IMR-90 (cell line): Measurements from ENCODE around the gene DMXL2. TPM values are rescaled to one million over a fixed set of nuclear protein-coding genes. Genes with fewer than 3 reads are reported as not detected.
"Not testable (repeated sequence)": the region's sequence is repeated elsewhere in the genome, so short reads cannot be mapped to it uniquely, and the experiment has no call there.

ENCODE experiments used
- ATAC-seq: fragments of 200-7000 bp; cut with Tn5 transposase; 2 replicates; pipeline ENCODE4 v1.9.1; 2020; ENCODE audit warnings: low read depth, mild to moderate bottlenecking, moderate library complexity
- BruUV-seq: library from RNA; stranded (reverse); fragments of 400-500 nt; replicated peaks from 2 replicates; lab custom pipeline; 2021; lab: Mats Ljungman, UMichigan
- CTCF ChIA-PET: fragments of 300-600 bp; formaldehyde crosslinking; extraction: SDS; loops from one replicate; lab custom pipeline; 2021; ENCODE audit warnings: antibody characterized with exemption; lab: Yijun Ruan, JAX
- POLR2A ChIA-PET: fragments of 300-600 bp; sonication (Branson Sonifier 250); formaldehyde crosslinking; loops from one replicate; lab custom pipeline; 2022; ENCODE audit warnings: antibody characterized with exemption; ENCODE audit not compliant: unreplicated experiment; lab: Charles Lee
- DNase-seq: peaks from one replicate; pipeline ENCODE4 v3.0.0; 2013
- H2AFZ ChIP-seq: replicated peaks from 2 replicates; pipeline ENCODE3; 2013; ENCODE audit warnings: low read length, mild to moderate bottlenecking; ENCODE audit not compliant: poor library complexity
- H2AK5ac ChIP-seq: 2 replicates; pipeline ENCODE4 v1.6.1; 2013; ENCODE audit warnings: low read depth, low read length, inconsistent platforms
- H2AK9ac ChIP-seq: replicated peaks from 2 replicates; pipeline ENCODE3; 2013; ENCODE audit warnings: mild to moderate bottlenecking, low read depth, low read length, moderate library complexity; ENCODE audit not compliant: poor library complexity
- H2BK120ac ChIP-seq: 2 replicates; pipeline ENCODE4 v1.6.1; 2013; ENCODE audit warnings: low read depth, low read length, inconsistent platforms
- H2BK15ac ChIP-seq: 3 replicates; pipeline ENCODE4 v1.6.1; 2013; ENCODE audit warnings: low read depth, low read length, inconsistent platforms
- H2BK20ac ChIP-seq: 2 replicates; pipeline ENCODE4 v1.6.1; 2013; ENCODE audit warnings: low read depth, mild to moderate bottlenecking, inconsistent platforms, low read length, moderate library complexity
- H2BK5ac ChIP-seq: 2 replicates; pipeline ENCODE4 v1.6.1; 2013; ENCODE audit warnings: mild to moderate bottlenecking, low read depth, low read length, inconsistent platforms; ENCODE audit not compliant: poor library complexity, severe bottlenecking
- H3K14ac ChIP-seq: replicated peaks from 2 replicates; pipeline ENCODE4 v1.6.1; 2013; ENCODE audit warnings: low read depth, low read length, inconsistent platforms
- H3K18ac ChIP-seq: 2 replicates; pipeline ENCODE4 v1.6.1; 2013; ENCODE audit warnings: low read depth, low read length, control low read depth
- H3K23ac ChIP-seq: 2 replicates; pipeline ENCODE4 v1.6.1; 2013; ENCODE audit warnings: low read depth, low read length, inconsistent platforms
- H3K27ac ChIP-seq: 2 replicates; pipeline ENCODE4 v1.5.1; 2013; ENCODE audit warnings: mild to moderate bottlenecking, control low read depth, low read length; ENCODE audit not compliant: insufficient read depth
- H3K27me3 ChIP-seq: 2 replicates; pipeline ENCODE4 v1.6.1; 2013; ENCODE audit warnings: low read length; ENCODE audit not compliant: control insufficient read depth, insufficient read depth
- H3K36me3 ChIP-seq: 2 replicates; pipeline ENCODE4 v1.6.1; 2013; ENCODE audit warnings: low read length, mixed read lengths; ENCODE audit not compliant: control insufficient read depth, insufficient read depth
- H3K4ac ChIP-seq: 2 replicates; pipeline ENCODE4 v1.6.1; 2013; ENCODE audit warnings: low read depth, low read length, inconsistent platforms
- H3K4me1 ChIP-seq: 2 replicates; pipeline ENCODE4 v1.6.1; 2013; ENCODE audit warnings: low read length, mixed read lengths; ENCODE audit not compliant: control insufficient read depth, insufficient read depth
- H3K4me2 ChIP-seq: 2 replicates; pipeline ENCODE4 v1.6.1; 2013; ENCODE audit warnings: low read depth, mild to moderate bottlenecking, control low read depth, low read length, moderate library complexity
- H3K4me3 ChIP-seq: 2 replicates; pipeline ENCODE4 v1.5.1; 2013; ENCODE audit warnings: low read depth, mild to moderate bottlenecking, control low read depth, low read length, moderate library complexity; ENCODE audit not compliant: insufficient read depth
- H3K56ac ChIP-seq: 2 replicates; pipeline ENCODE4 v1.6.1; 2013; ENCODE audit warnings: low read length, inconsistent platforms; ENCODE audit not compliant: insufficient read depth; ENCODE audit errors: extremely low read depth
- H3K79me1 ChIP-seq, 2 experiments: 2 replicates each; pipeline ENCODE4 v1.6.1; 2013; ENCODE audit warnings: low read length in 2 of 2, inconsistent platforms in 1 of 2, low read depth in 1 of 2
- H3K9ac ChIP-seq: 2 replicates; pipeline ENCODE4 v1.6.1; 2013; ENCODE audit warnings: low read depth, low read length, control low read depth
- H3K9me1 ChIP-seq: 2 replicates; pipeline ENCODE4 v1.6.1; 2013; ENCODE audit warnings: low read length, inconsistent platforms; ENCODE audit not compliant: insufficient read depth
- H3K9me3 ChIP-seq: 2 replicates; pipeline ENCODE4 v1.6.1; 2013; ENCODE audit warnings: low read length; ENCODE audit not compliant: control insufficient read depth, insufficient read depth
- H4K20me1 ChIP-seq: 2 replicates; pipeline ENCODE4 v1.6.1; 2013; ENCODE audit warnings: low read length, inconsistent platforms; ENCODE audit not compliant: insufficient read depth
- H4K5ac ChIP-seq: 2 replicates; pipeline ENCODE4 v1.6.1; 2013; ENCODE audit warnings: mild to moderate bottlenecking, low read depth, low read length, control low read depth
- H4K8ac ChIP-seq, 2 experiments: 2 replicates each; pipeline ENCODE4 v1.6.1; 2013; ENCODE audit warnings: low read depth in 2 of 2, low read length in 2 of 2, control low read depth in 1 of 2, inconsistent platforms in 1 of 2
- H4K91ac ChIP-seq: 2 replicates; pipeline ENCODE4 v1.6.1; 2013; ENCODE audit warnings: low read depth, low read length, inconsistent platforms; ENCODE audit not compliant: insufficient read depth
- WGBS, 2 experiments: methylation state at CpG; one replicate each; pipeline versions ENCODE4 v1.1.5 to v1.1.7; 2013; ENCODE audit warnings: missing lambda C conversion rate in 2 of 2; ENCODE audit not compliant: insufficient read length in 1 of 2; ENCODE audit errors: extremely low coverage in 2 of 2; 5-methylcytosine and 5-hydroxymethylcytosine counted together
- dilution Hi-C: fragments of 300-500 bp; cut with HindIII; formaldehyde crosslinking; loops from one replicate; pipeline ENCODE4 v1.14.3; 2018; ENCODE audit warnings: low sequenced_read_pairs; ENCODE audit not compliant: unreplicated experiment
- in situ Hi-C: fragments of 300-500 bp; cut with MboI; formaldehyde crosslinking; loops from 3 replicates; pipeline ENCODE4 v1.14.3; 2019; ENCODE audit warnings: low sequenced_read_pairs, inconsistent platforms, mixed read lengths
- intact Hi-C: fragments of 100-400 bp; cut with micrococcal nuclease; formaldehyde crosslinking; loops from 2 replicates; pipeline ENCODE4 v1.10.0; 2022
- polyA plus RNA-seq, 3 experiments: library from polyadenylated mRNA; depleted of rRNA; stranded (reverse); fragments of >200 nt; gene quantifications; 2 replicates each; pipeline ENCODE4 v1.2.3, GENCODE V29; 2012; ENCODE audit warnings: low replicate concordance in 1 of 3
- total RNA-seq: library from RNA; depleted of rRNA; stranded (reverse); fragments of >200 nt; gene quantifications from 2 replicates; pipeline ENCODE4 v1.2.3, GENCODE V29; 2012

The DMXL2 gene
- total and polyA plus RNA-seq, 2 of the 4 experiments (the other 2 are of a cell fraction) = 9.7 to 21.9 TPM

- ATAC-seq, H3K56ac ChIP-seq, BruUV-seq, H3K4me2 ChIP-seq, H4K5ac ChIP-seq, dilution Hi-C loops, H4K8ac ChIP-seq, H2BK5ac ChIP-seq, H3K18ac ChIP-seq, H2AK9ac ChIP-seq, H3K14ac ChIP-seq, H4K91ac ChIP-seq, H3K36me3 ChIP-seq, H3K9me3 ChIP-seq, H3K9ac ChIP-seq, H3K4me3 ChIP-seq, H3K27ac ChIP-seq, H3K9me1 ChIP-seq, H2BK20ac ChIP-seq, H3K23ac ChIP-seq, H3K4ac ChIP-seq, H2AK5ac ChIP-seq, H3K4me1 ChIP-seq, intact Hi-C loops, POLR2A ChIA-PET, H3K79me1 ChIP-seq, H2AFZ ChIP-seq, H2BK15ac ChIP-seq, H2BK120ac ChIP-seq, H3K27me3 ChIP-seq, H4K20me1 ChIP-seq, DNase-seq: not testable (repeated sequence)
- WGBS, 2 experiments = no CpG with 5 or more reads among the region's 4 CpGs
- in situ Hi-C loops = loop anchor here (25.0 kb wide), 1 partner anchor 264 kb away; no protein-coding TSS in a partner anchor
- CTCF ChIA-PET = interaction anchor here (3.8 kb wide), 1 partner anchor 126 kb away, joined by 72 read pairs; no protein-coding TSS in a partner anchor
Measured at GRCh38 chr15:51648643-51649042, 26.1 kb upstream of the DMXL2 start.

- H3K4me2 ChIP-seq, H4K91ac ChIP-seq, H2BK15ac ChIP-seq, H4K8ac ChIP-seq, H2BK20ac ChIP-seq, H2BK120ac ChIP-seq, H3K23ac ChIP-seq, DNase-seq, H3K4ac ChIP-seq, H3K4me3 ChIP-seq, H3K27me3 ChIP-seq, H3K36me3 ChIP-seq, H3K14ac ChIP-seq, H2BK5ac ChIP-seq, H4K5ac ChIP-seq, dilution Hi-C loops, H3K9ac ChIP-seq, BruUV-seq, H3K9me1 ChIP-seq, H3K79me1 ChIP-seq, H3K27ac ChIP-seq, H3K18ac ChIP-seq, POLR2A ChIA-PET, H2AK9ac ChIP-seq, ATAC-seq, H3K9me3 ChIP-seq, H3K4me1 ChIP-seq, H4K20me1 ChIP-seq, H2AFZ ChIP-seq, intact Hi-C loops, H3K56ac ChIP-seq, H2AK5ac ChIP-seq: not testable (repeated sequence)
- CTCF ChIA-PET = interaction anchor here (1.3 kb wide), 1 partner anchor 128 kb away, joined by 5 read pairs; no protein-coding TSS in a partner anchor
- WGBS, 2 experiments = no CpG with 5 or more reads among the region's 1 CpG
- in situ Hi-C loops = loop anchor here (25.0 kb wide), 1 partner anchor 264 kb away; no protein-coding TSS in a partner anchor
Measured at GRCh38 chr15:51648101-51648500, 25.5 kb upstream of the DMXL2 start.
